H1 (cell line): ENCODE measurements around the gene TLK2. TPM values are rescaled to one million over a fixed set of nuclear protein-coding genes. Genes with fewer than 3 reads are reported as not detected.

Source experiments
- CHD1 ChIP-seq: IDR thresholded peaks from 2 replicates; pipeline ENCODE4 v1.6.1; 2012; ENCODE audit warnings: low read depth, low read length, improper control_type of control experiment
- CTBP2 ChIP-seq: IDR thresholded peaks from 2 replicates; pipeline ENCODE4 v1.7.0; 2011; ENCODE audit warnings: borderline replicate concordance, mild to moderate bottlenecking, moderate library complexity, mixed read lengths, low read length; ENCODE audit not compliant: insufficient read depth, insufficient read length
- KDM5A ChIP-seq: fragments of 200-600 bp; IDR thresholded peaks from 2 replicates; pipeline ENCODE4 v1.7.1; 2012; ENCODE audit warnings: mild to moderate bottlenecking, low read length, inconsistent platforms, mixed read lengths
- PHF8 ChIP-seq: fragments of 200-600 bp; sonication (generic); conservative IDR thresholded peaks from 2 replicates; pipeline ENCODE4 v1.7.1; 2012; ENCODE audit warnings: low read depth, mild to moderate bottlenecking, inconsistent platforms, low read length, moderate library complexity
- RNF2 ChIP-seq: fragments of 200-900, 300-1000 bp; sonication (generic); IDR thresholded peaks from 2 replicates; pipeline ENCODE4 v1.7.1; 2016; ENCODE audit warnings: borderline replicate concordance, low read depth, mild to moderate bottlenecking, antibody characterized with exemption, low read length; ENCODE audit not compliant: poor library complexity, severe bottlenecking; ENCODE audit errors: missing control alignments
- polyA plus RNA-seq, 7 experiments: library from polyadenylated mRNA; depleted of rRNA in 3 of 7; stranded (reverse) in 5 of 7; unstranded in 2 of 7; fragments of >200 nt in 5 of 7; fragments of 200-250 nt in 2 of 7; gene quantifications; 1 replicate in 5 of 7; 2 replicates in 1 of 7; 4 replicates in 1 of 7; pipeline versions ENCODE4 v1.2.1 to v1.2.3, GENCODE V29; 2011 to 2013; ENCODE audit warnings: missing spikeins in 2 of 7, mixed read lengths in 2 of 7
- total RNA-seq: library from RNA; stranded (reverse); fragmentation: NEBNext Ultra II Directional; extraction: Animal tissue kit (Norgen Biotek cat#: 25700); gene quantifications from 2 replicates; pipeline ENCODE4 v1.2.1, GENCODE V29; 2021
- TF ChIP-seq, protein P1 (sequence below): IDR thresholded peaks from 2 replicates; pipeline ENCODE4 v1.6.1; 2011; ENCODE audit warnings: low read length, improper control_type of control experiment

Gene TLK2
- total and polyA plus RNA-seq, 2 of the 8 experiments (the other 6 are each of a cell fraction or from before 2014, with no cell fraction given): 43.1 to 59.9 TPM

- no peak for TF ChIP-seq CTBP2
- no peak for TF ChIP-seq PHF8
- no peak for TF ChIP-seq CHD1
- no peak for TF ChIP-seq RNF2
- TF ChIP-seq, protein P1, sequence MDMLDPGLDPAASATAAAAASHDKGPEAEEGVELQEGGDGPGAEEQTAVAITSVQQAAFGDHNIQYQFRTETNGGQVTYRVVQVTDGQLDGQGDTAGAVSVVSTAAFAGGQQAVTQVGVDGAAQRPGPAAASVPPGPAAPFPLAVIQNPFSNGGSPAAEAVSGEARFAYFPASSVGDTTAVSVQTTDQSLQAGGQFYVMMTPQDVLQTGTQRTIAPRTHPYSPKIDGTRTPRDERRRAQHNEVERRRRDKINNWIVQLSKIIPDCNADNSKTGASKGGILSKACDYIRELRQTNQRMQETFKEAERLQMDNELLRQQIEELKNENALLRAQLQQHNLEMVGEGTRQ: no peak
- no peak for TF ChIP-seq KDM5A
These were observed 93.9 kb downstream of the TLK2 start (continued) for GRCh38 chr17:62572488-62572887.
